Esophagus (tissue), 2 donors: ENCODE data around the gene SLC35F3. TPM values are rescaled to one million over a fixed set of nuclear protein-coding genes. Genes with fewer than 3 reads are reported as not detected.

Experiments used
- H3K27ac ChIP-seq, 2 donors: one replicate each; pipeline ENCODE4 v1.5.1; 2013; ENCODE audit warnings: low read depth in 2 of 2, mild to moderate bottlenecking in 2 of 2, inconsistent platforms in 1 of 2, low read length in 1 of 2, moderate library complexity in 1 of 2
- H3K27me3 ChIP-seq, 2 donors: one replicate each; pipeline ENCODE4 v1.6.1; 2013; ENCODE audit warnings: low read length in 2 of 2, control low read depth in 1 of 2, mild to moderate bottlenecking in 1 of 2; ENCODE audit not compliant: insufficient read depth in 2 of 2, control insufficient read depth in 1 of 2
- H3K36me3 ChIP-seq, 2 donors: one replicate each; pipeline ENCODE4 v1.6.1; 2013; ENCODE audit warnings: low read length in 1 of 2; ENCODE audit not compliant: control insufficient read depth in 2 of 2, insufficient read depth in 2 of 2
- H3K4me1 ChIP-seq, 2 donors: one replicate each; pipeline ENCODE4 v1.6.1; 2013; ENCODE audit warnings: low read length in 1 of 2; ENCODE audit not compliant: control insufficient read depth in 2 of 2, insufficient read depth in 2 of 2
- H3K4me3 ChIP-seq, 2 donors: one replicate each; pipeline ENCODE4 v1.5.1; 2013; ENCODE audit warnings: low read length in 2 of 2, mild to moderate bottlenecking in 2 of 2, low read depth in 1 of 2, moderate library complexity in 1 of 2
- H3K9me3 ChIP-seq, 2 donors: one replicate each; pipeline ENCODE4 v1.6.1; 2013; ENCODE audit warnings: mild to moderate bottlenecking in 2 of 2, low read depth in 1 of 2, low read length in 1 of 2, moderate library complexity in 1 of 2; ENCODE audit not compliant: control insufficient read depth in 2 of 2, insufficient read depth in 1 of 2
- WGBS, 2 donors: extraction: QIAGEN DNeasy Blood & Tissue Kit; methylation state at CpG; one replicate each; pipeline ENCODE4 v1.1.7; 2013; 5-methylcytosine and 5-hydroxymethylcytosine counted together
- polyA plus RNA-seq, 2 donors: library from polyadenylated mRNA; stranded (reverse); fragments of 200-250 nt; gene quantifications; one replicate each; pipeline ENCODE4 v1.2.3, GENCODE V29; 2013
- donor health status: healthy with polysubstance abuse.
- donor health status: Bipolar disorder and iron deficiency.

The SLC35F3 gene
- polyA plus RNA-seq, 2 donors = 0.24 to 0.69 TPM

- no peaks in the 10 kb centered on the region for H3K4me1 ChIP-seq
- no peaks in the 10 kb centered on the region for H3K36me3 ChIP-seq
- 75 to 85% methylated on average over 3 of the region's 3 CpGs for WGBS, 2 donors
- no peaks in the 10 kb centered on the region for H3K27me3 ChIP-seq
- no peak overlapping the region for H3K4me3 ChIP-seq
- H3K27ac ChIP-seq = no peak overlapping the region
- H3K9me3 ChIP-seq = no peaks in the 10 kb centered on the region
Observed at GRCh38 chr1:233936842-233937241, 32.4 kb downstream of the SLC35F3 start.

- no peaks in the 10 kb centered on the region for H3K27me3 ChIP-seq
- WGBS, 2 donors = 81 to 83% methylated on average over 2 of the region's 2 CpGs
- no peaks in the 10 kb centered on the region for H3K9me3 ChIP-seq
- no peaks in the 10 kb centered on the region for H3K36me3 ChIP-seq
- no peak overlapping the region for H3K27ac ChIP-seq
- no peaks in the 10 kb centered on the region for H3K4me1 ChIP-seq
- no peak overlapping the region for H3K4me3 ChIP-seq
Observed at GRCh38 chr1:233938476-233938875, 34.0 kb downstream of the SLC35F3 start.

- no peaks in the 10 kb centered on the region for H3K9me3 ChIP-seq
- no peaks in the 10 kb centered on the region for H3K27me3 ChIP-seq
- H3K4me3 ChIP-seq = no peak overlapping the region
- WGBS, 2 donors = 79 to 86% methylated on average over 5 of the region's 5 CpGs
- no peaks in the 10 kb centered on the region for H3K4me1 ChIP-seq
- H3K36me3 ChIP-seq = no peaks in the 10 kb centered on the region
- no peak overlapping the region for H3K27ac ChIP-seq
Observed at GRCh38 chr1:233939451-233939850, 35.0 kb downstream of the SLC35F3 start.

- no peaks in the 10 kb centered on the region for H3K9me3 ChIP-seq
- no peaks in the 10 kb centered on the region for H3K36me3 ChIP-seq
- no peak overlapping the region for H3K27ac ChIP-seq
- H3K4me1 ChIP-seq = no peaks in the 10 kb centered on the region
- no peak overlapping the region for H3K4me3 ChIP-seq
- WGBS, 2 donors = 69 to 79% methylated on average over 5 of the region's 5 CpGs
- H3K27me3 ChIP-seq = no peaks in the 10 kb centered on the region
Observed at GRCh38 chr1:233940908-233941307, 36.4 kb downstream of the SLC35F3 start.

GRCh38 chr1:233944601-233945000 is 40.1 kb downstream of the SLC35F3 start:
- 50 to 51% methylated on average over 4 of the region's 4 CpGs for WGBS, 2 donors
- Histone ChIP-seq H3K36me3 (no peaks in the 10 kb centered on the region), H3K27me3 (no peaks in the 10 kb centered on the region), H3K9me3 (peaks cover 0 to 2% of the 10 kb centered on the region in 2 donors), H3K4me3 (no peak overlapping the region), H3K4me1 (no peaks in the 10 kb centered on the region), H3K27ac (no peak overlapping the region)

GRCh38 chr1:233945573-233945972 is 41.1 kb downstream of the SLC35F3 start:
- H3K4me1 ChIP-seq = no peaks in the 10 kb centered on the region
- H3K27ac ChIP-seq = no peak overlapping the region
- H3K9me3 ChIP-seq = peaks cover 0 to 2% of the 10 kb centered on the region in 2 donors
- no peaks in the 10 kb centered on the region for H3K27me3 ChIP-seq
- whole genome bisulfite sequencing, 2 donors = 38 to 51% methylated on average over 3 of the region's 3 CpGs
- H3K36me3 ChIP-seq = no peaks in the 10 kb centered on the region
- no peak overlapping the region for H3K4me3 ChIP-seq

GRCh38 chr1:233945979-233946378 is 41.5 kb downstream of the SLC35F3 start:
- 96 to 97% methylated on average over 2 of the region's 2 CpGs for WGBS, 2 donors
- H3K4me1 ChIP-seq = no peaks in the 10 kb centered on the region
- H3K36me3 ChIP-seq = no peaks in the 10 kb centered on the region
- H3K27me3 ChIP-seq = no peaks in the 10 kb centered on the region
- H3K27ac ChIP-seq = no peak overlapping the region
- H3K9me3 ChIP-seq = peaks cover 0 to 2% of the 10 kb centered on the region in 2 donors
- H3K4me3 ChIP-seq = no peak overlapping the region

GRCh38 chr1:233946724-233947123 is 42.2 kb downstream of the SLC35F3 start:
- no peak overlapping the region for H3K27ac ChIP-seq
- H3K36me3 ChIP-seq = no peaks in the 10 kb centered on the region
- H3K27me3 ChIP-seq = no peaks in the 10 kb centered on the region
- H3K9me3 ChIP-seq = peaks cover 0 to 2% of the 10 kb centered on the region in 2 donors
- 95 to 97% methylated on average over 1 of the region's 1 CpG for WGBS, 2 donors
- H3K4me1 ChIP-seq = no peaks in the 10 kb centered on the region
- H3K4me3 ChIP-seq = no peak overlapping the region

GRCh38 chr1:233951804-233952203 is 47.3 kb downstream of the SLC35F3 start:
- Histone ChIP-seq H3K4me3 (no peak overlapping the region), H3K4me1 (no peaks in the 10 kb centered on the region), H3K36me3 (no peaks in the 10 kb centered on the region), H3K27me3 (no peaks in the 10 kb centered on the region), H3K27ac (no peak overlapping the region), H3K9me3 (peaks cover 5% of the 10 kb centered on the region in 2 donors)
- WGBS, 2 donors = 61 to 83% methylated on average over 1 of the region's 1 CpG

GRCh38 chr1:233957691-233958090 is 53.2 kb downstream of the SLC35F3 start:
- H3K4me1 ChIP-seq = no peaks in the 10 kb centered on the region
- no peaks in the 10 kb centered on the region for H3K27me3 ChIP-seq
- no peak overlapping the region for H3K4me3 ChIP-seq
- H3K36me3 ChIP-seq = no peaks in the 10 kb centered on the region
- H3K9me3 ChIP-seq = peaks cover 0 to 6% of the 10 kb centered on the region in 2 donors
- H3K27ac ChIP-seq = no peak overlapping the region
- 93 to 96% methylated on average over 4 of the region's 4 CpGs for WGBS, 2 donors
